BJ (cell line): ENCODE results near the gene SUGCT. TPM values are rescaled to one million over a fixed set of nuclear protein-coding genes. Genes with fewer than 3 reads are reported as not detected.
A peak's percentile ranks its signal among the peaks of the same experiment; 100 is the strongest.
"Not testable (repeated sequence)": the region's sequence is repeated elsewhere in the genome, so short reads cannot be mapped to it uniquely, and the experiment has no call there.

Experiments used
- CTCF ChIA-PET: fragments of 350-600 bp; formaldehyde crosslinking; extraction: SDS; loops from one replicate; lab custom pipeline; 2021; ENCODE audit warnings: antibody characterized with exemption, inconsistent platforms; lab: Yijun Ruan, JAX
- POLR2A ChIA-PET: fragments of 300-600 bp; sonication (Branson Sonifier 250); formaldehyde crosslinking; extraction: SDS; loops from one replicate; lab custom pipeline; 2021; ENCODE audit warnings: antibody characterized with exemption; lab: Charles Lee
- DNase-seq: peaks from one replicate; pipeline ENCODE4 v3.0.0-alpha.2; 2011; ENCODE audit warnings: low read depth
- H3K27me3 ChIP-seq: 2 replicates; pipeline ENCODE4 v1.6.0; 2011; ENCODE audit warnings: low read length; ENCODE audit not compliant: control insufficient read depth, insufficient read depth
- H3K36me3 ChIP-seq: 2 replicates; pipeline ENCODE4 v1.5.1; 2011; ENCODE audit warnings: low read length; ENCODE audit not compliant: control insufficient read depth, insufficient read depth
- H3K4me3 ChIP-seq: 2 replicates; pipeline ENCODE4 v1.5.1; 2011; ENCODE audit warnings: low read depth, mild to moderate bottlenecking, control low read depth, low read length
- CTCF ChIP-seq: IDR thresholded peaks from 2 replicates; pipeline ENCODE4 v1.5.1; 2011; ENCODE audit warnings: low read depth, mild to moderate bottlenecking, control low read depth, inconsistent platforms, low read length, moderate library complexity; ENCODE audit not compliant: insufficient read depth
- polyA plus RNA-seq: library from polyadenylated mRNA; depleted of rRNA; stranded (reverse); fragments of >200 nt; gene quantifications from 2 replicates; pipeline ENCODE4 v1.2.3, GENCODE V29; 2011

Gene SUGCT
- polyA plus RNA-seq, 1 experiment: 10.6 TPM

DNA sequence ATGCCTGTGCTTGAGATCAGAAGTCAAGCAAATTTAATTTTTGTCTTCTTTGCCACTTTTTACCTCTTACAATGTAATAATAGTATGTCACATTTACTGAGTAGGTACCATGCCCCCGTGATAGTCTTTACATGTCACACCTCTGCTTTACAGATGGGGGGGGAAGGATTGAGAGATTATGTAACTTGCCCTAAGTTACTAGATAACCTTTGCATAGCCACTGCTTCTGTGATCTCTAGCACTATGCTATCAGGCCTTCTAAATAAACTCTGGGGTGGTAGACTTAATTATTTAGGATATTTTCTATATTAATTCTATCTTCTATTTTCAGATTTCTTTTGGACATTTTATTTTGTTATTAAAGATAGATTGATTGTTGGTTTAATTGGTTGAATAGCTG is 514.4 kb downstream of the SUGCT start:
- no peaks in the 10 kb centered on the region for H3K27me3 ChIP-seq
- no peak for DNase-seq
- CTCF ChIA-PET: no interaction called here
- H3K36me3 ChIP-seq: no peaks in the 10 kb centered on the region; the same call in 1 of the 2 replicates
- POLR2A ChIA-PET: no interaction called here
- TF ChIP-seq CTCF: no peak
- H3K4me3 ChIP-seq: no peak overlapping the region

DNA sequence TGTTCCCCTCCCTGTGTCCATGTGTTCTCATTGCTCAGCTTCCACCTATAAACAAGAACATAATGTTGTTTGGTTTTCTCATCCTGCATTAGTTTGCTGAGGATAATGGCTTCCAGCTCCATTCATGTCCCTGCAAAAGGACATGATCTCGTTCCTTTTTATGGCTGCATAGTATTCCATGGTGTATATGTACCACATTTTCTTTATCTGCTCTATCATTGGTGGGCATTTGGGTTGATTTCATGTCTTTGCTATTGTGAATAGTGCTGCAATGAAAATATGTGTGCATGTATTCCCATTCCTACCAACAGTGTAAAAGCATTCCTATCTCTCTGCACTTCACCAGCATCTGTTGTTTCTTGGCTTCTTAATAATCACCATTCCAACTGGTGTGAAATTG is 516.1 kb downstream of the SUGCT start:
- CTCF ChIA-PET, H3K36me3 ChIP-seq, H3K27me3 ChIP-seq, H3K4me3 ChIP-seq, POLR2A ChIA-PET, DNase-seq: not testable (repeated sequence)

GRCh38 chr7:40654171-40654570 is 519.4 kb downstream of the SUGCT start:
- ChIA-PET CTCF (no interaction called here), POLR2A (no interaction called here)
- no peaks in the 10 kb centered on the region for H3K27me3 ChIP-seq
- H3K4me3 ChIP-seq: no peak overlapping the region
- H3K36me3 ChIP-seq: no peaks in the 10 kb centered on the region
- no peak for DNase-seq
- no peak for TF ChIP-seq CTCF

GRCh38 chr7:40655426-40655825 is 520.6 kb downstream of the SUGCT start:
- no peaks in the 10 kb centered on the region for H3K27me3 ChIP-seq
- ChIA-PET POLR2A (no interaction called here), CTCF (interaction anchor here (0.9 to 1.0 kb wide), 2 partner anchors 11 to 31 kb away, joined by 3 read pairs; no protein-coding TSS in a partner anchor)
- no peak for TF ChIP-seq CTCF
- H3K36me3 ChIP-seq: no peaks in the 10 kb centered on the region
- no peak overlapping the region for H3K4me3 ChIP-seq
- DNase-seq: no peak

- no peak for DNase-seq
- Histone ChIP-seq H3K36me3 (no peaks in the 10 kb centered on the region), H3K27me3 (no peaks in the 10 kb centered on the region), H3K4me3 (no peak overlapping the region)
- no peak for TF ChIP-seq CTCF
- ChIA-PET CTCF (no interaction called here), POLR2A (interaction anchor here (0.7 kb wide), 1 partner anchor 12 kb away, joined by 3 read pairs; no protein-coding TSS in a partner anchor)
Measured at GRCh38 chr7:40656349-40656748, 521.5 kb downstream of the SUGCT start.

- no peak for TF ChIP-seq CTCF
- no peaks in the 10 kb centered on the region for H3K36me3 ChIP-seq
- ChIA-PET CTCF (interaction anchor here (0.6 kb wide), 1 partner anchor 720 kb away, joined by 3 read pairs; no protein-coding TSS in a partner anchor), POLR2A (no interaction called here)
- no peak overlapping the region for H3K4me3 ChIP-seq
- DNase-seq: peak; percentile 30
- H3K27me3 ChIP-seq: no peaks in the 10 kb centered on the region
Measured at GRCh38 chr7:40658729-40659128, 523.9 kb downstream of the SUGCT start.
